NCI-H82 (cell line): Measurements from ENCODE around the gene MDM4.

Source experiments
- DNase-seq: peaks from one replicate; lab custom pipeline; 2025; lab: John Stamatoyannopoulos, UW

MDM4 gene

DNA sequence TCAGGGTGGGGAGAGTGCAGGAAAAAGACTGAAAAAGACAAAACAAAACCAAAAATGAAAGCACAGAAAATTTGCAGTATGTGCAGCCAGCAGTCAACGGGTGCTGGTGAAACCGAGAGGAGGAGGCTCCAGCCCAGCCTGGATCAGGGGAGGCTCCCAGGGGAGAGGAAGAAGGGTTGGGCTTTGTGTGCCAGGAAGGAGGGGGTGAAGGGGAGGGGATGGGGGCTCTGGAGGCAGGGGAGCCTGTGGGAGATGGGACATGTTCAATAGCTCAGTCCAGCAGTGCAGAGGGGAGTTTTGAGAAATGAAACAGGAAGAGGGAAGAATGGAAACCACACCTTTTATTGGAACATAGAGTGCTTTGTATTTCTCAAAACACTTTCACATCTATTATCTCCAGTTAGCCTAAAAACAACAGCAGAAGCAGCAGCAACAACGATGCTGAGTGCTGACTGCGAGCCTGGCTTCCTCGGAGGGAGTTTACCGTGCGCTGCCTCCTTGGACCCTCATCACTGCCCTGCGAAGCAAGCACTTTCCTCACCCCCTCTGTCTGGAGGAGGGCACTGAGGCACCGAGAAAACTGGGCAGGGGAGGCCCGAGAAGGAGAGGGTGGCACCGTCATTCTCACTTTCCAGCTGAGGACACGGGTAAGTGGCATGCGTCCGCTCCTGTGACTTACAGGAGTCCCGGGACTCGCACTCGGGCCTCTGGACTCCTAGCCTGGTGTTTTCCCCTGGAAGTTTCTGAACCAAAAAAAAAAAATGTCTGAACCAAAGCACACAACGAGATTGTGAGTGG is 62.9 kb downstream of the MDM4 start:
- DNase-seq = peak; percentile 87

DNA sequence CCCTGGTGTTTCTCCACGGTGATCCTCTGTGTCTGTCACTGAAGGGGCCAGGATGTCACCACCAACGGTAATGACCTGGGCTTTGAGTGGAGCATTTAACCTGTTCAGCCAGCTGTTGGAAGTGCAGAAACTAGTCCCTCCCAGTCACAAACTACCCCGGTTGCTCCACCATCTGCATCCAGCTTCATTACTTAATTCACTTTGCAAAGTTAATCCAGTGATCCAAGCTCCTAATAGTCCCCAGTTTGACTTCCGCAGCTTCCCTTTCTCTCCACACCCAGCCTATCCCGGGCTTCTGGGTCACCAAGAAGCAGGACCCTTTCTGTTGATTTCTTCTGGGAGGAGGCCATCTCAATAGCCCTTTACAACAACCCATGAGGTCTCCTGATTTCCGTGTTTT is 63.5 kb downstream of the MDM4 start:
- DNase-seq = peak; percentile 97

DNA sequence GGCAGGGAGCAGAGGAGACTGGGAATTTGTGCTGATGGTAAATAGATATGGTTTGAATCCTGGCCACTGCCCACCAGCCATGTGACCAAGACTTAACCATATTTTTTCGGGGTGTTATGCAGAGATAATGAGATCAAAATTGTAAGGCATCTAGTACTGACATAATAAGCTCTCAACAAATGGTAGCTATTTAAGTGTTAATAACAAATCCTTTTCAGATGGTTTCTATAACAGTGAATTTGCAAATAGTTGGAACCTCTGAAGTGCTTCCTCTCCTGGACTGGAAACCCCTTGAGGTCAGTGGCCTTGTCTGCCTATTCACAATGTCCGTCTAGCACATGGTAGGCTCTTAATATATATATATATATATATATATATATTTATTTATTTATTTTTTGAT is 64.7 kb downstream of the MDM4 start:
- DNase-seq = no peak

DNA sequence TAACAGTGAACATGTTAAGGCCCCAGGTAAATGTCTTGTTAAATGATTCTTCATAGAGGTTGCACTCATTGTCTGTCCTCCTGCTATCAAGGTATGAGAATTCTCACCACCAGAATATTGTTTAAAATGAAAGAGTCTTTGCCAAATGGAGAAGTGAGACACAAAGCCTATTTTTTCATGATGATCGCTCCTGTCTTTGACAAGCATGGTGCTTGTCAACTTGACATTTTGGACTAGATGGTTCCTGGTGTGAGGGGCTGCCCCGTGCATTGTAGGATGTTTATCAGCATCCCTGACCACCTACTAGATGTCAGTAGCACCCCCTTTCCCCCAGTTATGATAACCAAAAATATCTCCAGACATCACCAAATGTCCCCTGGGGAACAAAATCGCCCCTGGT is 65.6 kb downstream of the MDM4 start:
- no peak for DNase-seq

DNA sequence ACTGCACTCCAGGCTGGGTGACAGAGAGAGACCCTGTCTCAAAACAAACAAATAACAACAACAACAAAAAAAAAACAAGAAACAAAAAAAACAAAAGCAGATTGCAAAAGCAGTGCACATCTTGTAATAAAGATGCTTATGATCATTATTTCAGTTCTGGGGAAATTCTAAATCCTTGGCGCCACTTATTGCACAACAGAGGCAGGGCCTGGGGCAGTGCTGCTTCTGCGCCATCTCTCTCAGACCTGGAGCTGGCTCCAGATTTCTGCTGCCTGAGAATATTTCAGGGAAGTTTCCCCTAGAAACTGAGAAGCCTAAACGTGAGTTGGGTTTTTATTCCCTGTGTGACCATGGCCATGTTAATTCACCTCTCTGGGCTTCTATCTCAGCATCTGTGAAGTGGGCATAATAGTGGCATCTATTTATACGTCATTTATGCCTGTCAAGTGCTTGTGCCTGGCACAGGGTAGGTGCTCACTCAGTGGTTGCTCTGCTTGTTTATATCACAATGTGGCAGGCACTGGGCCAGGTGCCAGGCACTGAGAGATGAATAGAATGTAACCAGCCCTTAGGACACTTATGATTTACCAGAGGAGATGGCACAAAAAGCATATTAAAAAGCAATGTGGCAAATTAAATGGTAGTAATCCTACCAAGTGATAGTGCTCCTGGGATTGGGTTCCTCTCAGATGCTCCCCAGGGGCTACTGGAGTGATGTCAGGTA is 67.9 kb downstream of the MDM4 start:
- no peak for DNase-seq

DNA sequence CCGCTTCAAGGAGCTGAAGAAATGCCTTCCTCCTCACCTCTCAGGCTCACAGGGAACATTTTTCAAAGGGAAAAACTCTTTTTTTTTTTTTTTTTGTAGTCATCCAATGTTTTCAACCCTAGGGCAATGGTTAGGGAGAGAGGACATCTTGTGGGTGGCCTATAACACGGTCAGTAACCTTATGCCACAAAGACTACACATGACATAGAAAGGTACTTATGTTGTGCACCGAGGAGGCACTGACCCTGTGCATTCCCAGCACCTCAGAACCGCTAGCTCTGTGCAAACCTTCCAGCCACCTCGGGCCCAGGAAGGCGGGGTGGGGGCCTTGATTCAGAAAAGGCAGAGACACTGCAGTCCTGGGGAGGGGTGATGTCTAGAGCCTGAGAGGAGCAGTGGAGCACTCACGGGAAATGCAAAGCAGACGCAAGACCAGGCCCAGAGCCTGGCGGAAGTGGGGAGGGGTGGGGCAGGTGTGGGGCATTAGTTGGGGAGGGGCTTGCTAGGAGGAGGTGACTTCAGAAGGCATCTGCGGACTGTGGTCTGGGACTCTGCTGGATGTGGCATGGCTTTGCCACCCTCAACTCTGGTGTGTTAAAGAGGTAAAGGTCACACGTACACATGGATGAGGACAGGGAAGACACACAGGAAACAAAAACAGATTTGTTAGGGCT is 68.6 kb downstream of the MDM4 start:
- peak; percentile 36 for DNase-seq

DNA sequence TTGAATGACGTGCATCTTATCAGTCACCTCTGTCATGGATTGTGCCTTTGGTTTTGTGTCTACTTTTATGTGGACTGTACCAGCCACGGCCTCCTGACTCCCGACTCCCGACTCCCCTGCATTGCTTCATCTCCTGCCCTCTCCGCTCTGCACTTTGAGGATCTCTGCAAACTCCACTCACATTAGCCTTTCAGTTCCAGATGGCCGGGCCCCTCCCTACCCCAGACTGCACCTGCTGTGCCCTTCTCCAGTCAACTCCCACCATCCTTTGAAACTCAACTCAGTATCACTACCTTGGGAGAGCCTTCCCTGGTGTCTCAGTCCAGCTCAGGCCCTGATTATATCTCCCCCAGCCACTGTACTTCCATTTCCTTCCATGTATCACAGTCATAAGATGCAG is 71.4 kb downstream of the MDM4 start:
- DNase-seq = peak; percentile 47

DNA sequence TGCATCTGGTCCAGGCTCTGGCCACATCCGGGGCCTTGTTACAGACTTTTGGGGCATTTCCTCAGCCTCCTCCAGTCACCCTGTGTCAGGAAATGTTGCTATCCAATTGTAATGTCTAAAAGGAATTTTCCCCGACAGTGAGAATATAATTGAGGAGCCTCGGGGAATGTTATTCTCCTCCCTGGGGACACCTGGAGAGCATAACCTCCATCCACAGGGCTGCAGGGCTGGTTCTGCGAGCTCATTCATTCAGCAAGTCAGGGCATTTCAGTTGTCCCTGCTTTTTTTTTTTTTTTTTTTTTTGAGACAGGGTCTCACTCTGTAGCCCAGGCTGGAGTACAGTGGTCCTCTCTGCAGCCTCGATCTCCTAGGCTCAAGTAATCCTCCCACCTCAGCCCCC is 72.6 kb downstream of the MDM4 start:
- DNase-seq = no peak

DNA sequence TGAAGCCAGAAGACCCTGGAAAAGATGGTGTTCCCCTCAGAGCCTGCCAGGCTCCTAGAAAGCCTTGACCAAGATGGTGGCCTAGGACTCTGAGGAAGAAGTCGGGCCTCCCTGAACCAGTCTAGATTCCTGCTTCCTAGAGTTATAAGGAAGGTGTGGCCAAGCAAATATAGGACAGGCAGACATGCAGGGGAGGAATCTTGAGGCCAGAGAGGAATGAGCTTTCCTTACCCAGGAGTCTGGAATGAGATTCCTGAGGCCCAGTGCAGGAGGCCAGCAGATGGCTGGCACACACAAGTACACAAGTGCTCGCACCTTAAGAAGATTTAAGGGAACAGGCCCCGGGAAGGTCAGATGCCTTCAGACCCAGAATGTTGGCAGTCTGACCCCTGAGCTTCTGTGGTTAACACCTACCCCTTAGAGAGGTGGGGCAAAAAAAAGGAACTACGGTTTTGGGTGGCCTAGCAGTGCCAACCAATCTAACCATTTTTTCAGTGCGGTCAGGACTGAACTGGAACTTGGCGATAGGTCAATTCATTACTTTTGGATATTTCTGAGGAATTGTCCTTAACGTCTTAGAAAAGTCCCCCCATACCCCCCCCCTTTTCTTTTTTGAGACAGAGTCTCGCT is 73.3 kb downstream of the MDM4 start:
- peak; percentile 68 for DNase-seq

DNA sequence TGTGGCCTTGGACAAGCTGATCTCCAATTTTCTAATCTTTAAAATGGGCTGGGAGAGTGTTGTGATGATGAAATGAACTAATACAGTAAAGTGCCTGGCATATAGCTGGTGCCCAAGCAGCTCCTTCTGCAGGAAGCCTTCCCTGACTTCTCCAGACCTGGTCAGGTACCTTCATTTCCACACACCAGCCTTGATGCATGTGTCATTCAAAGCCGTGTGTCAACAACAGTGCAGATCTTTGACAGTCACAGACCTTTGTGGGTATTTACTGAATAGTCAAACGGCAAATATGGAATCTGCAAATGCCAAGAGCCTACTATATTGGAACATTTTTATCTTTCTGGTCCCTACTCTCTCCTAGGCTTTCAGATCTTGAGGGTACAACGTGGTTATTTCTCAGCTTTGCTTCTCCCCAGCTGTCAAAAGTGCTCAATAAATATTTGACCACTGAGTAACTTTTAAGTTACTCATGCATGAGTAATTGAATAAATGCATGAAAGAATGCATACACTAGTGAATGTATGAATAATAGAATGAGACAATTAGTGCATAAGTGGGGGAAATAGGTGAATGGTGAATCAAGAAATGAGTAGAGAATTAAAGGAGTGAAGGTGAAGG is 75.4 kb downstream of the MDM4 start:
- no peak for DNase-seq

DNA sequence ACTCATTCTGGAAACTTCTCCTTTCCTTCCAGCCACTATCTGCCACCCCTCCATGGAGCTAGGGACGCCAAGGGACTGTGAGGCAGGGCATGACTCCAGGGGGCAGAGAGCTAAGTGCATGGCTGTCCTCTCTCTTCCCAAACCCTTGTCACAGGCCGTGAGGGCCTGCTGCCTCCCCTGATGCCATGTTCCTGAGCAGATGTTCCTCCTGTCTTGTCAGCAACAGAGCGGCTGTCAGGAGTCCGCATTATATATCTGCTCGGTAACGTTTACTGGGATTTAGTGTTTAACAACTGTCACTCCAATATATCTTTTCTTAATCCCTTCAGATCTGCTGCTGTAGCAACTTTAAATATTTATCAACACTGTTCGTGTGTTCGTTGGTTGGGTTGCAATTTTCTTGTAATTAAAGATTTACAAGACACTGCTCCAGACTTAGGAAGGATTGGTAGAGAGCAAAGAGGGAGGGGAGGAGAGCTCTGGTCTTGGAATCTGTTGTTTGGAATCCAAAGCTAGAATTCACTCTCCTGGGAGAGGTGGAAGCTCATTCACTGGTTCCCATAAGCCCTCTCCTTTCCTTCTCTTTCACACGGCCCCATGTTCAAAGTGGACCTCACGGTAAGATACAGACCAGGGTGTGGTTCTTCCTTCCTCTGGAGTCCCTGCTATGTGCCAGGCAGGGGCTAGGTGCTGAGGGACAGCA is 76.2 kb downstream of the MDM4 start:
- peak; percentile 97 for DNase-seq

DNA sequence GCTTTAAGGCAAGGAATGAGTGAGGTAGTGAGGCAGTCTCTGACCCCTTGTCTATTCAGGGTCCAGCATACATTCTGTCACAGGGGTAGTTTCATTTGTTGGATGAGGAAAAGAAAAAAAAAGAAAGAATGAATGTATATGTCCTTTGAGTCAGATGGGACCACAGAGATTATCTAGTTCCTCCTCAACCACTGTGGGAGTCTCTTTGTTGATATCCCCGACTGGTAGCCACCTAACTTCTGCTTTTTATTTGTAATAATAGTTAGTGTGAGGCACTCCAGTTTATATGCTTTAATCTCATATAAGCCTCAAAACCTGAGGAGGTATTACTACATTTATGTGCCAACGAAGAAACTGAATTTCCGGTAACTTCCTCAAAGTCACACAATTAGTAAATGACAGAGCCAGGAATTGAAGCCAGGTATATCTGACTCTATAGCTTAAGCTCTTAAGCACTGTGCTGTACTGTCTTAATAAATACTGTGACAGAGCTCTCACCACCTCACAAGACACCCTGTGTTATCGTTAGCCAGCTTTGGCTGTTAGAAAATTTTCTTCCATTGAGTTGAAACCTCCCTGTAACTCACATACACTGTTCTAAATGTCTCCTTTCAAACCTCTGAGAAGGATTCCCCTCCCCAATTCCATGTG is 82.2 kb downstream of the MDM4 start:
- DNase-seq = no peak

DNA sequence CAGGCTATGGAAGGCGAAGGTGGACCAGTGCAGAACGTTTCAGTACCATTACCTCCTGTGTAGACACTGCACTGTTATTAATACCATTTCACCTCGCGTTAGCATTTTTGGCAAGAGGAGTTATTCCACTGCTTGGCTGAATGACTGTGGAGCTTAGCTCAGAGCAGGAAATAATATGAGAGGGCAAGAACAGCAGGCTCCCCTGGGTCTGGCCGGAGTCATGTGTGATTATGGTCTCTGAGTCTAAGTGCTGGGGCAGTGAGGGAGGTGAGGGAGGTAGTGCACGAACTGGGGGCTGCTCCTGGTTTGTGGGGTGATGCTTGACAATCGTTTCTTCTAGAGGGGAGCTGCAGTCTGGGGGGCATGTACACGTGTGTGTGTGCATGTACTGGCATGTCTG is 82.9 kb downstream of the MDM4 start:
- no peak for DNase-seq

DNA sequence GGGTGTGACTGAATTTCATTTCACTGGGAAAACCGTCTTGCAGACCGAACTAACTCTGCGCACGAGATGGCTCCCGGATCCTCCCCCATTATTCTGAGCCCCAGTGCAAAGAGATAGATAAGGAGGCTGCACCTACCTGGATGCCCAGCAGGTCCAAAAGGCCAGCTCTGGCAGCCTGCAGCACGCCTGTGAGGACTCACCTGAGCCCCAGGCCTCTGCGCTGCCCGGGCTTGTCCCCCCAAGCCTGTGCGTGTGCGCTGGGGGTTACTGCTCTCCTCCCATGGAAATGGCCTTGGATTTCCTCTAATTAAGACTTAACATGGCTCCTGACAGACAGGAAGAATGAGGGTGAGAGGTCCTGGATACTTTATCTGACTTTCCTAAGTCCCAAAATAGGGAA is 83.4 kb downstream of the MDM4 start:
- no peak for DNase-seq

DNA sequence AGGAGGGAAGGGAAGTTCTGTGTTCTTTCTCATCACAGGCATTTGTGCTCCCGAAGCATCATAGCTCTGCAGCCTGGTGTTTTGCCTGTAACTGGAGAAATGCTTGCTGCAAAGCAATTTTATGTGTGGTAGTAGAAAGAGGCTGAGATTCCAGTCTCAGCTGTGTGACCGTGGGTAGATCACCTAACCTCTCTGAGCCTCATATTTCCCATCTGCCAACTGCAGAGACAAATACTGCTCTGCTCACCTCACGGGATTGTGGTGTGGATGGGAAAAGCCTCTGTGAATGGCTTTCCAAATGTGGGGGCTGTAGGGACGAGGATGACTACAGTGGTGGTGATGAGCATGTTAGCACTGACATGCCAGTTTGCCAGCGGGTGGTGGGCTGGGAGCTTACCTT is 84.0 kb downstream of the MDM4 start:
- no peak for DNase-seq

DNA sequence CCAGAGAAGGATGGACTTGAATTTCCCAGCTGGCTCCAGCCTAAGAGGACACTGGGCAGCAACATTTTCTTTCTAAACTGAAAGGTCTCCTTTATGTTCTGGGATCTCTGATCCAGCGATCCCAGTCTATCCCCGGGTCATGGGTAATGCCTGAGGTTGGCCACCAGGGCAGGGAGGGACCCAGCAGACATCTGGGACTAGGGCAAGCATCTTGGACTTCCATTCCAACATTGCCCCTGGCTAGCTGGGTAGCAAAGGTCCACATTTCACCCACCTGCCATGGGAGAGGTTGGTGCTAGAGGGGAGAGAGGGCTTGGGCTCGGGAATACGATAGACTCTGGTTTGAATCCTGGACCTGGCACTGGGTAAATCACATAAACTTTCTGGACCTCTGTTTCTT is 84.8 kb downstream of the MDM4 start:
- DNase-seq = peak; percentile 40

DNA sequence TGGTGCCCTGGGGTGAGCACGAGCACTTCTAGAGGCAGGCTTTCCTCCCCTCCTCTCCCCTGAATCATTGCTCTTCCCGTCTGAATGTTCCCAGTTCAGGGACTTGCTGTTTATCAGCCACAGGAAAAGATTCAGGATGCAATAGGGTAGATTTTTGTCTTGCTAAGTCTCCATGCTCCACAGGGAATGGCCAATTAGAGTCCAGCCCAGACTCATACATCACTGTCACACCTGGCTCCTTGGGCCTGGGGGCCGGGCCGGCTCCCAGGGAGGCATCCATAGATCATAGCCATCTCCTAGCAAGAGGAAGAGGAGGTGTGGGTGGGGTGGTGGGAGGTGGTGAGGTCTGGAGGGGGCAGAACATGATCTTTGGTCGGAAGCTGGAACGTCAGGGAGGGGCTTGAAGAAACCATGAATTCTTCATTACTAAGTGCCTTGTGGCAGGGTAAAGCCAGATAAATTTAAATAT is 85.9 kb downstream of the MDM4 start:
- DNase-seq = peak; percentile 69

DNA sequence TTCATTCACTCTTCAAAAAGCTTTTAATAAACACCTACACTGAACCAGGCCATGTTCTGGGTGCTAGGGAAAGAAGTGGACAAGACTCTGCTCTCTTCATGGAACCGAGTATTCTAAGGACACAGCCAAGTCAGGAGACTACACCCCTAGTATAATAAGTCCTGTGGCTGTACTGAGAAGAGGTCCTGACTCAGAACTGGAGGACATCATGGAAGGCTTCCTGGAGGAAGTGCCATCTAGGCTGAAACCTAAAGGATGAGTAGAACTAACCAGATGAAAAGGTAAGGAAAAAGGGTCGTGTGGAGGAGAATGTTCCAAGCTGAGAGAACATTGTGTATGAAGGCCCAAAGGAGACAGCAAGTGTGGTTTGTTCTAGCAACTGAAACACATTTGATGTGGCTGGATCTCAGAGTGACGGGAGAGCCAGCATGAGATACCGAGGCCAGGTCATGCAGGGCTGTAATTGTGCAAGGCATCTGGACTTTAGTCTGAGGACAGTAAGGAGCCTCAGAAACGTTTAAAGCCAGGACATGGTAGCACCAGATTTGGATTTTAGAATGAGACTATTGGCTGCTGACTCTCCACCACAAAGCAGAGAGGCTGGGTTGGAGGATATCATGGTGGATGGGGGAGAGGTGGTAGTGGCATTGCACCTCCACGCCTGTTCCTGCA is 86.8 kb downstream of the MDM4 start:
- DNase-seq = no peak

DNA sequence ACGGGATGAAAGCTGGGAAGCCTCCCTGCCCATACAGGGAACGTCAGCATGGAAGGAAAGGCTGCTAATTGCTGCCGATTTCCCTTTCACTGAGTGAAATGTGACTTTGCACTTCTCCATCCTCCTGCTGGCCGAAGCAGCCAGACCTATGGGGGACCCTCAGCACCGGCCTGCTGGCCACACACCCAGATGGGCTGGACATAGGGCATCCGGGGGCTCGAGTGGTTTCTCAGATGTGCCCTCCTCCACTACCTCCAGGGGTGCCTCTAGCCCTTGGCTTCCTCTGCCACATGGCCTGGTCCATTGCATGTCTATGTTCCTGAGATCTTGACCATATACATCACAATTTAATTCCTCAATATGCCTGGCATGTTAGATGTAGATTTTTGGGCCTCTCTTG is 89.6 kb downstream of the MDM4 start:
- no peak for DNase-seq
